HG03045 (cell line): ENCODE measurements around the gene TAPBP.
"Not testable (repeated sequence)": the region's sequence is repeated elsewhere in the genome, so short reads cannot be mapped to it uniquely, and the experiment has no call there.

Experiments
- ATAC-seq: cut with Tn5 transposase; IDR thresholded peaks from one replicate; pipeline ENCODE4 v1.9.1; 2021; ENCODE audit warnings: mild to moderate bottlenecking, moderate library complexity; ENCODE audit not compliant: unreplicated experiment

TAPBP gene

GRCh38 chr6:33313709-33314514 is at the start of gene TAPBP:
Gene TAPBP, minus strand, starts transcription at chr6:33314078. Its CDS starts 37 bp downstream, at chr6:33314041.
- peak; percentile 28 for ATAC-seq

DNA sequence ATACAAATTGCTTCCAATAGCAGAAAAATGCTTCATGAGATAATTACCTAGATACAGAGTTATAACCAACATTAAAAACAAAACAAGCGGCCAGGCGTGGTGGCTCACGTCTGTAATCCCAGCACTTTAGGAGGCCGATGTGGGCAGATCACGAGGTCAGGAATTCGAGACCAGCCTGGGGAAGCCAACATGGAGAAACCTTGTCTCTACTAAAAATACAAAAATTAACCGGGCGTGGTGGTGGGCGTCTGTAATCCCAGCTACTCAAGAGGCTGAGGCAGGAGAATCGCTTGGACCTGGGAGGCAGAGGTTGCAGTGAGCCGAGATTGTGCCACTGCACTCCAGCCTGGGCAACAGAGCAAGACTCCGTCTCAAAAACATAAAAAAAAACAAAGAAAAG is 49.6 kb upstream of the TAPBP start:
- not testable (repeated sequence) for ATAC-seq

- ATAC-seq: no peak
Observed at GRCh38 chr6:33359331-33359730, 45.5 kb upstream of the TAPBP start.

DNA sequence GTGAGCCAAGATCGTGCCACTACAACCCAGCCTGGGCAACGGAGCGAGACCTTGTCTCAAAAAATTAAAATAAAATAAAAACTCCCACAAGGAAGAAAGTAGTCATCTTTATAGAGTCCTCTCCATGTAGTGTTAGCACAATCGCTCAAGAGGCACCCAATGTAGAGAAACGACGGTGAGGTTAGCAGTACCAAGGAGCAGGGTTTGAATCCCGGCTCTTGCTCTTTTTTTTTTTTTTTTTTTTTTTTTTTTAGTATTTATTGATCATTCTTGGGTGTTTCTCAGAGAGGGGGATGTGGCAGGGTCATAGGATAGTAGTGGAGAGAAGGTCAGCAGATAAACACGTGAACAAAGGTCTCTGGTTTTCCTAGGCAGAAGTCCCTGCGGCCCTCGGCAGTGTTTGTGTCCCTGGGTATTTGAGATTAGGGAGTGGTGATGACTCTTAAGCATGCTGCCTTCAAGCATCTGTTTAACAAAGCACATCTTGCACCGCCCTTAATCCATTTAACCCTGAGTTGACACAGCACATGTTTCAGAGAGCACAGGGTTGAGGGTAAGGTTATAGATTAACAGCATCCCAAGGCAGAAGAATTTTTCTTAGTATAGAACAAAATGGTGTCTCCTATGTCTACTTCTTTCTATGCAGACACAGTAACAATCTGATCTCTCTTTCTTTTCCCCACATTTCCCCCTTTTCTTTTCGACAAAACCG is 43.4 kb upstream of the TAPBP start:
- ATAC-seq: not testable (repeated sequence)

DNA sequence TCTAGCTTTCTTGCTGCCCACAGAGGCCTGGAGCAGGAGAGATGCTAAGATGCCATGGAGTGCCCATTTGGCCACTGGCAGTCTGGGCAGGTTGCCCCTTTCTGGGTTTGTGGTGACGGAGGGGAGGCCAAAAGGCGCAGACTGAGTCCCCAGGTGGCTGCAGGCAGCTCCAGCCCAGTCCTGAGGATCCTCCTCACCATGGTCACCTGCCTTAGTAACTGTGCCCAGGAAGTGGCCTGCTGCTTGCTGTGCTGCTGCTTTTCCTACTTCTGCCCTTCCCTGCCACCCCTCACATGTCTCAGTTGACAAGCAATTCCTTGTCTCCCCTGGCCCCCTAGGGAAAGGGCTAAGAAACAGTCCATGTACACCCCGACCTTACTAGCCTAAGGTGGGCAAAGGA is 42.4 kb upstream of the TAPBP start:
- no peak for ATAC-seq

DNA sequence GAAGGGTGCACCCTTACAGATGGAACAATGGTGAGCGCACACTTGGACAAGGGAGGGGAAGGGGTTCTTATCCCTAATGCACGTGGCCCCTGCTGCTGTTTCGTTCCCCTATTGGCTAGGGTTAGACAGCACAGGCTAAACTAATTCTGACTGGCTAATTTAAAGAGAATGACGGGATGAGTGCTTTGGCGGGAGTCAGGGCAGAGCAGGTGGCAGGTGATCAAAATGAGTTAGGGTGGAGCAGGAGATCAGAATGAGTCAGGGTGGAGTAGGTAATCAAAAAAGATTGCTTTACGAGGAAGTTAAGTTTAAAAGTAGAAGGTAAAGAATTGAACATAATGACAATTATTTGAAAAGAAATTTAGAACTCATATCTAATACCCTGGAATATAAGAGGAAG is 42.0 kb upstream of the TAPBP start:
- ATAC-seq: not testable (repeated sequence)

GRCh38 chr6:33347816-33348215 is 33.9 kb upstream of the TAPBP start:
- ATAC-seq: no peak

GRCh38 chr6:33346972-33347371 is 33.1 kb upstream of the TAPBP start:
- not testable (repeated sequence) for ATAC-seq

DNA sequence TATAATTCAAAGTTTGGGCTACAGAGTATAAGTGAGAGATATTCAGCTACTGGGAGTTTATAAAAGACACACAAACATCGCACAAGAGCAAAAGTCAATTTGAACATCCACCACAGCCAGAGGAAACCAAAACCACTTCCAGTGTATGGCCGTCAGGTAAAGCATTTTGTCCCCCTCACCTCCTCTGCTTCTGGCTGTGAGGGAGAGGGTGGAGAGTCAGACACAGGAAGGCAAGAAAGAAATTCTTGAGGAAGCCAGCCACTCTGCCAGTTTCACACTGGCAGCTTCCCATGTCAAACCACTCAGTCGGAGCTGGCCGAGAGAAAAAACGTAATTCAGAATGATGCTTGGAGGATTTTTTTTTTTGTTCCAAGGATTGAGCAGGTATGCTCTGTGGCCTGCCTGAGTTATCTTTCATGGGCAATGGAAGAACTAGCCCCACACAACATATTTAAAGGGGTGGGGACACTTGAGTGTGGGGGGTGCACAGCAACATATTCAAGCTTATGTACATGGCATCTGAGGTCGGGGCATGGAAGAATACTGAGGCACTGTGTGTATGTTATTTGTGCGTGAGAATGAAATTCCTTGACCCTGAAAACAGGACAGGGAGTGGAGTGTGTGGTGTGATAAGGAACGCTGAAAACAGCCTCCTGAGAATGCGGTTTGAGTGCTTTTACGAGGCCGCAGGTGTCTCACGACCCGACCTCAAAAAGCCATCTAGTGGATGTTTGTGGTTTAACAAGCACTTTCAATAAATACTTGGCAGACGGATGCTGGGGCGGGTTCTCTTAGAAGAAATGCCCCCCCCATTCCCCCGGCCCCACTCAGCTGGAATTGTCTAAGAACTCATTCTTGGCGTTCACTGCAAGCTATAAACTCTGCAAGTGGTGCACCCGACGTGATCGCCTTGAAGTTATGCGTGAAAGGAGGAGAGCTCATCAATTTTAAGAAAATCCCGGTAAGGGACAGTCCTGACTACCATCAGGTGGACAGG is 31.1 kb upstream of the TAPBP start:
- no peak for ATAC-seq

- ATAC-seq: peak; percentile 42
Observed at GRCh38 chr6:33343953-33344611, 30.2 kb upstream of the TAPBP start.

GRCh38 chr6:33343606-33343952 is 29.7 kb upstream of the TAPBP start:
- ATAC-seq: not testable (repeated sequence)

DNA sequence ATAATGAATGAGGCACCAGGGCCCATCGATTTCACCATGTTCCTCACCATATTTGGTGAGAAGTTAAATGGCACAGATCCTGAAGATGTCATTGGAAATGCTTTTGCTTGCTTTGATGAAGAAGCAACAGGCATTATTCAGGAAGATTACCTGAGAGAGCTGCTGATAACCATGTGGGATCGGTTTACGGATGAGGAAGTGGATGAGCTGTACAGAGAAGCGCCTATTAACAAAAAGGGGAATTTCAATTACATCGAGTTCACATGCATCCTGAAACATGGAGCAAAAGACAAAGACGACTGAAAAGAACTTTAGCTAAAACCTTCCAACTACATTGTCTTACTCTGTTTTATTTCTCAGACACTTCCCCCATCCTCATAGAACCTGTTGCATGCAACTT is 25.3 kb upstream of the TAPBP start:
- ATAC-seq: no peak

GRCh38 chr6:33336495-33336894 is 22.6 kb upstream of the TAPBP start:
- ATAC-seq: no peak

- ATAC-seq: no peak
Observed at GRCh38 chr6:33335916-33336315, 22.0 kb upstream of the TAPBP start.

DNA sequence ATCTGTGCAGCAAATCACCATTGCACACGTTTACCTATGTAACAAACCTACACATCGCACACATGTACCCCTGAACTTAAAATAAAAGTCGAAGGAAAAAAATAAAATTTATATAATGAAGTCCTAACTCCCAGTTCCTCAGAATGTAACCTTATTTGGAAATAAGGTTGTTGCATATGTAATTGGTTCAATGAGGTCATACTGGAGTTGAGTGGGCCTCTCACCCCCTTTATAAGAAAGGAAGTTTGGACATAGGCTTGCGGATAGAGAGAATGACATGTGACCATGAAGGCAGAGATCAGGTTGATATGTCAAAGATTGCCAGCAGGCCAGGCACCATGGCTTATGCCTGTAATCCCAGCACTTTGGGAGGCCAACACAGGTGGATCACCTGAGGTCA is 19.8 kb upstream of the TAPBP start:
- ATAC-seq: no peak

- no peak for ATAC-seq
Observed at GRCh38 chr6:33330736-33331135, 16.9 kb upstream of the TAPBP start.

DNA sequence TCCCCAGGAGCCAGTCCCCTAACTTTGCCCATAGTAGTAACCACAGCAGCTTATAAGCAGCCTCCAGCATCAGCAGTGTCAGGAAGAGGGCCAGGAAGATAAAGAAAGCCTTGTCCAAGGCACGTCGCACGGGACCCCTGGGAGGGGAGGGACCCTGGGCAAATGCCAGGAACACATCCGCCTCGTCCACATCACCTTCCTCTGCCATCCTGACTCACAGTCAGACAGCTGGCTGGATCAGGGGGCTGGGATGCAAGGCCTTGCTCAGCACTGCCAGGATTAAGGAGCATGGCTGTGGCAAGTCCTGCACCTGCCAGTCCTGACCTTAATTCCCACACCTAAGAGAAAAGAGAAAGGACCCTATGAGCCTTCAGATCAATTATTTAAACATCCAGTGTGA is 15.2 kb upstream of the TAPBP start:
- no peak for ATAC-seq

DNA sequence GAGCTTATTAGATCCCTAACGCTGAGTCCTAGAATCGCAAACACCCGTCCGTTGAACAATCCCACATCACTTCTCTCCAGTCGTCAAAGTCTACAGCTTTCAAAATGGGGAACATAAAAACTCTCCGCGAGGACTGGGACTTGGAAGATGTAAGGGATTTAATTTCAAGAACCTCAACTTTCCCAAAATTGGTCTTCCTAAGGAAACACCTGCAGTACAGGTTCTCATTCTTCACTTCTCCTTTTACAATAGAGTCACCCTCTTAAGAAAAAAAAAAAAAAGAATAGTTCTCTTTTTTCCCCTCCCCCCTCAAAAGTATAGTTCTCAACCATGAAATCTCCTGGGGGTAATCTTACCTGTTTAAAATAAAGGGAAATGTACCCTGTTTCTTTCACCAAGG is 10.2 kb upstream of the TAPBP start:
- ATAC-seq: no peak

DNA sequence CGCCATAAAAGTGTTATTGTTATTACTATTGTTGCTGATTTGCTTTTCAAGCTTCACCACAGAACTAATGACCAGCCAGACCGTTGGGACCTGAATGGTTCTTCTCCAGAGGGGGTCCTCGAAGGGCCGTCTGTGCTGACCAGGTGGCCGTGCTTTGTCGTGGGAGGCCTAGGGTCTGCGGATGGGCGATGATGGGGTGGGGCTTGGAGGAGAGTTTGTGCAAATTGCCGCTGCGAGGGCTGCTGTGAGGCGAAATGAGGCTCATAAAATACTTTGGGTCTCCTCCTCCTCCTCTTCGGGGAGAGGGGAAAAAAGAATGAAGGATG is 9.7 kb upstream of the TAPBP start:
- peak; percentile 11 for ATAC-seq

- ATAC-seq: no peak
Observed at GRCh38 chr6:33321227-33321626, 7.3 kb upstream of the TAPBP start.
